Ectodermal cell (in vitro differentiated cells): ENCODE results near the gene PNKD.
"Not testable (repeated sequence)": the region's sequence is repeated elsewhere in the genome, so short reads cannot be mapped to it uniquely, and the experiment has no call there.

Experiments used
- H3K27ac ChIP-seq: 2 replicates; pipeline ENCODE4 v1.7.0; 2013; ENCODE audit warnings: mild to moderate bottlenecking, low read depth, low read length; ENCODE audit not compliant: insufficient read depth, poor library complexity, severe bottlenecking
- H3K27me3 ChIP-seq: 2 replicates; pipeline ENCODE4 v1.7.0; 2013; ENCODE audit warnings: mild to moderate bottlenecking, low read length; ENCODE audit not compliant: insufficient read depth, control insufficient read depth, poor library complexity, severe bottlenecking
- H3K36me3 ChIP-seq: one replicate; pipeline ENCODE4 v1.7.0; 2013; ENCODE audit warnings: low read length; ENCODE audit not compliant: control insufficient read depth, insufficient read depth
- H3K4me1 ChIP-seq: one replicate; pipeline ENCODE4 v1.7.0; 2013; ENCODE audit warnings: low read length; ENCODE audit not compliant: control insufficient read depth, insufficient read depth
- H3K4me3 ChIP-seq: 2 replicates; pipeline ENCODE4 v1.7.0; 2013; ENCODE audit warnings: low read depth, low read length, control low read depth; ENCODE audit not compliant: insufficient read depth
- H3K9me3 ChIP-seq: 2 replicates; pipeline ENCODE4 v1.7.0; 2013; ENCODE audit warnings: mild to moderate bottlenecking, low read length, moderate library complexity; ENCODE audit not compliant: control insufficient read depth
- WGBS, 2 experiments: methylation state at CpG; one replicate each; pipeline ENCODE4 v1.1.7; 2013; ENCODE audit warnings: missing lambda C conversion rate in 2 of 2; 5-methylcytosine and 5-hydroxymethylcytosine counted together

The PNKD gene

GRCh38 chr2:218305383-218305782 lies 35.1 kb downstream of the PNKD start:
- WGBS, 2 experiments, result 90 to 92% methylated on average over 5 of the region's 5 CpGs
- no peaks in the 10 kb centered on the region for H3K9me3 ChIP-seq
- no peaks in the 10 kb centered on the region for H3K27me3 ChIP-seq
- no peaks in the 10 kb centered on the region for H3K36me3 ChIP-seq
- no peak overlapping the region for H3K27ac ChIP-seq
- H3K4me1 ChIP-seq, result no peaks in the 10 kb centered on the region
- H3K4me3 ChIP-seq, result no peak overlapping the region

DNA sequence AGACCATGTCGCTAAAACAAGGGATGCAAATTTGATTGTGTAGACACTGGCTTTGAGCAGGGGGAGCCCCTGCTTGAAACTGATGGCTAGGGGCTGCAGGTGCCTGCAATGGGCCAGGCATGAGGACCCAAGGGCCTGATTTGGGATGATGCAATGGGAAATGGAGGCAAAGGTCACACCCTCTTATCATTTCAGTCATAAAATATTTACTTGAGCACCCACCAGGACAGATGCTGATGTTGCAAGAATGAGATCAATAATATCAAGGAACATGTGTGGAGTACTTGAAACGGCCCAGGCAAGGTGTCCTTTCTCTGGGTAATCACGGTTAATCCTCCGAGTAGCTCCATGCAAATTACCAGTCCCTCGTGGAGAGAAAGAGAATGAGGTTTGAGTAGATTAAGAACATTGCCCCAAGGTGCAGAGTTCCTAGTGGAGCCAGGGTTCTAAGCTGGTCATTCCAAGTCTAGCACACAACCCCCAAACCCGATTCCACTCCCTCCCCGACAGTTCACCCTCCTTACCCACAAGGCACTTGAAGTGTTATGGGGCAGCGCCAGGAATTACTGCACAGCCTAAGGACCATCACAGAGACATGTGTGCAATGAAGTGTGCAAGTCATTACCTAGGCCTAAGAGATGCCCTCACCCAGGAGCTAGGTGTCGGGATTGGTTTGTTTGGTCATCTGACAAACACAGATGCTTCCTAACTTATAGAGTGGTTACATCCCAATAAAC lies 36.0 kb downstream of the PNKD start:
- no peak overlapping the region for H3K4me3 ChIP-seq
- no peak overlapping the region for H3K27ac ChIP-seq
- no peaks in the 10 kb centered on the region for H3K4me1 ChIP-seq
- WGBS, 2 experiments, result 84 to 89% methylated on average over 9 of the region's 9 CpGs
- H3K9me3 ChIP-seq, result no peaks in the 10 kb centered on the region
- no peaks in the 10 kb centered on the region for H3K36me3 ChIP-seq
- H3K27me3 ChIP-seq, result no peaks in the 10 kb centered on the region

GRCh38 chr2:218307415-218308090 lies 37.2 kb downstream of the PNKD start:
- WGBS, 2 experiments, result 92% methylated on average over 5 to 6 of the region's 6 CpGs
- Histone ChIP-seq H3K9me3 (no peaks in the 10 kb centered on the region), H3K27me3 (no peaks in the 10 kb centered on the region), H3K27ac (no peak overlapping the region), H3K36me3 (no peaks in the 10 kb centered on the region), H3K4me1 (no peaks in the 10 kb centered on the region), H3K4me3 (no peak overlapping the region)

DNA sequence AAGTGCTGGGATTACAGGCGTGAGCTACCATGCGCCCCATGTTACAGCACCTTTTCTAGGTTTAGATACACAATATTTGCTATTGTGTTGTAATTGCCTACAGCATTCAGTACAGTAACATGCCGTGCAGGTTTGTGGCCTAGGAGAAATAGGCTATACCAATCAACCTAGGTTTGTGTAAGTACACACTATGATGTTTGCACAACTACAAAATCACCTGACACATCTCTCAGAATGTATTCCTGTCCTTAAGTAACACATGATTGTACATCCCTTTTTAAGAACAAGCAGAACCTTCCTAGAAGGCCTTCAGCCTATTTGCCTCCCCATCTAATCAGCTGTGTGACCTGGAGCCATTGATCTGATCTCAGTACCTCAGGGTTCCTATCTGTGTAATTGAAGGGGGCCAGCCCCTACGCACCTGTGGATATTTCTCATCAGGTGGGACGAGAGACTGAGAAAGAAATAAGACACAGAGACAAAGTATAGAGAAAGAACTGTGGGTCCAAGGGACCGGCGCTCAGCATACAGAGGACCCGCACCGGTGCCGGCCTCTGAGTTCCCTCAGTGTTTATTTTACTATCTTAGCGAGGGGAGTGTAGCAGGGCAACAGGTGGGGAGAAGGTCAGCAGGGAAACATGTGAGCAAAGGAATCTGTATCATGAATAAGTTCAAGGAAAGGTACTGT lies 40.7 kb downstream of the PNKD start:
- Histone ChIP-seq H3K27me3 (no peaks in the 10 kb centered on the region), H3K9me3 (no peaks in the 10 kb centered on the region), H3K36me3 (no peaks in the 10 kb centered on the region), H3K4me1 (no peaks in the 10 kb centered on the region), H3K4me3 (no peak overlapping the region), H3K27ac (no peak overlapping the region)
- WGBS, 2 experiments, result 93% methylated on average over 11 of the region's 11 CpGs

- WGBS, 2 experiments, result 80 to 86% methylated on average over 10 to 11 of the region's 11 CpGs
- not testable (repeated sequence) for H3K36me3 ChIP-seq, H3K4me3 ChIP-seq, H3K9me3 ChIP-seq, H3K27me3 ChIP-seq, H3K4me1 ChIP-seq, H3K27ac ChIP-seq
These were observed 41.4 kb downstream of the PNKD start for GRCh38 chr2:218311541-218312266.

DNA sequence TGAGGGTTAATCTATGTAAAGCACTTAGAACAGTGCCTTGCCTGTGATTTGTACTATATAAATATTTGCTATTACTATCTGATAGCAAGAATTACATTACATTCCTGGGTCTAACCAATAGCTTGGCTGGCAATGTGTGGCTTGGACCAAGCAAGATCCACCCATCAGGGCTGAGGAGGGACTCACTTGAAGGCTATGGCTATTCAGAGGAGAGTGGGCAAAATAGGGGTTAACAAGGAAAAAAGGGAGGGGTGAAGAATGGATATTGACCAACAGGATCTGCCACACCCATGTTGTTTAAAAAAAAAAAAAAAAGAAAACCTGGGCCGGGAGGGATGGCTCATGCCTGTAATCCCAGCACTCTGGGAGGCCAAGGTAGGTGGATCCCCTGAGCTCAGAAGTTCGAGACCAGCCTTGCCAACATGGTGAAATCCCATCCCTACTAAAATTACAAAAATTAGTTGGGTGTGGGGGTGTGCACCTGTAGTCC lies 42.0 kb downstream of the PNKD start:
- H3K9me3 ChIP-seq, result no peaks in the 10 kb centered on the region
- WGBS, 2 experiments, result 63% methylated on average over 2 of the region's 2 CpGs; no CpG with 5 or more reads in 1 of the 2 experiments
- no peaks in the 10 kb centered on the region for H3K27me3 ChIP-seq
- H3K4me1 ChIP-seq, result no peaks in the 10 kb centered on the region
- no peak overlapping the region for H3K27ac ChIP-seq
- no peaks in the 10 kb centered on the region for H3K36me3 ChIP-seq
- H3K4me3 ChIP-seq, result no peak overlapping the region

GRCh38 chr2:218313356-218313755 lies 43.0 kb downstream of the PNKD start:
- no peaks in the 10 kb centered on the region for H3K27me3 ChIP-seq
- no peak overlapping the region for H3K27ac ChIP-seq
- WGBS, 2 experiments, result 91% methylated on average over 1 of the region's 1 CpG
- H3K9me3 ChIP-seq, result no peaks in the 10 kb centered on the region
- H3K36me3 ChIP-seq, result no peaks in the 10 kb centered on the region
- no peaks in the 10 kb centered on the region for H3K4me1 ChIP-seq
- no peak overlapping the region for H3K4me3 ChIP-seq

DNA sequence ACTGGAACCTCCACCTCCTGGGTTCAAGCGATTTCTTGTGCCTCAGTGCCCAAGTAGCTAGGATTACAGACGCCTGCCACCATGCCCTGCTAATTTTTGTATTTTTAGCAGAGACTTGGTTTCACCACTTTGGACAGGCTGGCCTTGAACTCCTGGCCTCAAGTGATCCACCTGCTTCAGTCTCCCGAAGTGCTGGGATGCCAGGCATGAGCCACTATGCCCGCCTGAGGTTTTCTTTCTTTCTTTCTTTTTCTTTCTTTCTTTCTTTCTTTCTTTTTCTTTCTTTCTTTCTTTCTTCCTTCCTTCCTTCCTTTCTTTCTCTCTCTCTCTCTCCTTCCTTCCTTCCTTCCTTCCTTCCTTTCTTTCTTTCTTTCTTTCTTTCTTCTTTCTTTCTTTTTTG lies 44.4 kb downstream of the PNKD start:
- H3K27ac ChIP-seq, H3K36me3 ChIP-seq, H3K27me3 ChIP-seq, H3K9me3 ChIP-seq, H3K4me3 ChIP-seq, H3K4me1 ChIP-seq: not testable (repeated sequence)
- 90% methylated on average over 4 of the region's 4 CpGs for WGBS, 2 experiments

- Histone ChIP-seq H3K9me3 (no peaks in the 10 kb centered on the region), H3K4me1 (no peaks in the 10 kb centered on the region), H3K27me3 (no peaks in the 10 kb centered on the region), H3K27ac (no peak overlapping the region), H3K4me3 (no peak overlapping the region), H3K36me3 (no peaks in the 10 kb centered on the region)
- 94 to 100% methylated on average over 5 to 8 of the region's 8 CpGs for WGBS, 2 experiments
These were observed 45.1 kb downstream of the PNKD start for GRCh38 chr2:218315397-218315796.

DNA sequence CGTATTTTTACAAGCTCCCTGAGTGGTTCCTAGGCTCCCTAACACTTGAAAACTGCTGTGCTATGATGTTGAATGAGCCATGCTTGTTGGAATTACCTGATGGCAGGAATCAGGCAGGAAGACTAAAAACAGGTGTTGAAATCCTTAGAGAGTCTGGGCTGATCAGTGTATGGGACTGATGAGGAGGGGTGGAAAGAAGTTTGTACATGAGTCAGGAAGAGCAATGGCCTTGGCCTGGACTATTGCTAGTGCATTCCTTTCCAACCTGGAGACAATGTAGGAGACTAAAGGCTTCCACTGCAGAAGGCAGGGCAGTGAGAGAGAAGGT lies 46.9 kb downstream of the PNKD start:
- no peak overlapping the region for H3K27ac ChIP-seq
- 94 to 97% methylated on average over 1 of the region's 1 CpG for WGBS, 2 experiments
- H3K4me1 ChIP-seq, result peaks cover 2% of the 10 kb centered on the region

More for the DNA sequence above, 46.9 kb downstream of the PNKD start:
- Histone ChIP-seq H3K36me3 (no peaks in the 10 kb centered on the region), H3K4me3 (no peak overlapping the region), H3K9me3 (no peaks in the 10 kb centered on the region), H3K27me3 (no peaks in the 10 kb centered on the region)
